PC-3 (cell line): ENCODE measurements around the gene TSPAN9.

Experiments used
- CTCF ChIP-seq: fragments of 300-600 bp; sonication (generic); conservative IDR thresholded peaks from 2 replicates; pipeline ENCODE4 v1.5.1; 2017; ENCODE audit warnings: antibody characterized with exemption, low read depth, mild to moderate bottlenecking, low read length
- EZH2 ChIP-seq: fragments of 300-600 bp; sonication (generic); IDR thresholded peaks from one replicate; pipeline ENCODE4 v1.6.1; 2017; ENCODE audit warnings: antibody characterized with exemption, mild to moderate bottlenecking, low read length; ENCODE audit not compliant: unreplicated experiment
- EZH2phosphoT487 ChIP-seq: fragments of 300-600 bp; sonication (generic); IDR thresholded peaks from 2 replicates; pipeline ENCODE4 v1.6.1; 2018; ENCODE audit warnings: mild to moderate bottlenecking, antibody characterized with exemption, low read length, borderline replicate concordance

- TF ChIP-seq CTCF (no peak), EZH2phosphoT487 (no peak), EZH2 (no peak)
Observed at GRCh38 chr12:3186546-3187215, 109.5 kb downstream of the TSPAN9 start.
